Gastrocnemius medialis (tissue), 4 donors: ENCODE data around the gene MYO9A.

Source experiments
- POLR2A ChIP-seq, 2 donors: fragments of 450-650 bp; IDR thresholded peaks; one replicate each; pipeline ENCODE4 v1.6.1; 2017; ENCODE audit warnings: antibody characterized with exemption in 2 of 2, mild to moderate bottlenecking in 2 of 2, moderate library complexity in 2 of 2
- TF ChIP-seq, protein P1 (sequence below), 5 experiments: fragments of 450-650 bp in 3 of 5; fragments of 200-600 bp in 2 of 5; sonication (generic) in 2 of 5; IDR thresholded peaks in 4 of 5; conservative IDR thresholded peaks in 1 of 5; 1 replicate in 4 of 5; 2 replicates in 1 of 5; pipeline ENCODE4 v1.5.1; 2016 to 2019; ENCODE audit warnings: antibody characterized with exemption in 5 of 5, mild to moderate bottlenecking in 3 of 5, moderate library complexity in 3 of 5

DNA sequence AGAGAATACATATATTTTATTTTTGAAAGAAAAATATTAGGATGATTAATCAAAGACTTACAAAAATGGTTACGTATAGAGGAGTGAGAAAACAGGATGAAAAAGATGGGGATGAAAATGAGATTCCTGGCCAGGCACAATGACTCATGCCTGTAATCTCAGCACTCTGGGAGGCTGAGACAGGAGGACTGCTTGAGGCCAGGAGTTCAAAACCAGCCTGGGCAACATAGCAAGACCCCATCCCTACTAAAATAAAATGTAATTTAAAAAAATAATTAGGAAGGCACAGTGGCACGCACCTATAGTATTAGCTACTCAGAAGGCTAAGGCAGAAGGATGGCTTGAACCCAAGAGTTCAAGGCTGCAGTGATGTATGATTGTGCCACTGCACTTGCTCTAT lies 11.9 kb downstream of the MYO9A start:
- TF ChIP-seq, protein P1, sequence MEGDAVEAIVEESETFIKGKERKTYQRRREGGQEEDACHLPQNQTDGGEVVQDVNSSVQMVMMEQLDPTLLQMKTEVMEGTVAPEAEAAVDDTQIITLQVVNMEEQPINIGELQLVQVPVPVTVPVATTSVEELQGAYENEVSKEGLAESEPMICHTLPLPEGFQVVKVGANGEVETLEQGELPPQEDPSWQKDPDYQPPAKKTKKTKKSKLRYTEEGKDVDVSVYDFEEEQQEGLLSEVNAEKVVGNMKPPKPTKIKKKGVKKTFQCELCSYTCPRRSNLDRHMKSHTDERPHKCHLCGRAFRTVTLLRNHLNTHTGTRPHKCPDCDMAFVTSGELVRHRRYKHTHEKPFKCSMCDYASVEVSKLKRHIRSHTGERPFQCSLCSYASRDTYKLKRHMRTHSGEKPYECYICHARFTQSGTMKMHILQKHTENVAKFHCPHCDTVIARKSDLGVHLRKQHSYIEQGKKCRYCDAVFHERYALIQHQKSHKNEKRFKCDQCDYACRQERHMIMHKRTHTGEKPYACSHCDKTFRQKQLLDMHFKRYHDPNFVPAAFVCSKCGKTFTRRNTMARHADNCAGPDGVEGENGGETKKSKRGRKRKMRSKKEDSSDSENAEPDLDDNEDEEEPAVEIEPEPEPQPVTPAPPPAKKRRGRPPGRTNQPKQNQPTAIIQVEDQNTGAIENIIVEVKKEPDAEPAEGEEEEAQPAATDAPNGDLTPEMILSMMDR (IDR thresholded peaks at IDR 0.05 in 4 of 5, conservative IDR thresholded peaks at IDR 0.05 in 1 of 5): no peak
- TF ChIP-seq POLR2A (IDR thresholded peaks at IDR 0.05): no peak
